Lower leg skin (tissue), 4 donors: Measurements from ENCODE around the gene NR5A2. TPM values are rescaled to one million over a fixed set of nuclear protein-coding genes. Genes with fewer than 3 reads are reported as not detected.

Experiments used
- DNase-seq, 2 donors: peaks; one replicate each; pipeline ENCODE4 v3.0.0-alpha.2; 2019; ENCODE audit warnings: low spot score in 2 of 2
- H3K4me3 ChIP-seq: fragments of 200-600 bp; sonication (generic); 2 replicates; pipeline ENCODE4 v1.5.1; 2017; ENCODE audit warnings: mild to moderate bottlenecking, low read depth; ENCODE audit not compliant: poor library complexity, severe bottlenecking
- POLR2A ChIP-seq, 2 donors: fragments of 450-650 bp; IDR thresholded peaks; one replicate each; pipeline ENCODE4 v1.6.1; 2016 to 2017; ENCODE audit warnings: antibody characterized with exemption in 2 of 2, mild to moderate bottlenecking in 1 of 2, moderate library complexity in 1 of 2
- WGBS, 2 donors: methylation state at CpG; one replicate each; pipeline ENCODE4 v1.1.5; 2018; 5-methylcytosine and 5-hydroxymethylcytosine counted together
- intact Hi-C: fragments of 100-400 bp; cut with DNase I; formaldehyde crosslinking; loops from one replicate; pipeline ENCODE4 v1.15.0; 2023; ENCODE audit warnings: low total_unique reads
- total RNA-seq, 4 donors: library from RNA; depleted of rRNA; stranded (reverse); fragments of >200 nt; gene quantifications; one replicate each; pipeline ENCODE4 v1.1.0, GENCODE V29; 2016
- TF ChIP-seq, protein P1 (sequence below), 3 donors: fragments of 450-650 bp; IDR thresholded peaks; one replicate each; pipeline ENCODE4 v1.5.1; 2016; ENCODE audit warnings: antibody characterized with exemption in 3 of 3, mild to moderate bottlenecking in 3 of 3, moderate library complexity in 2 of 3

The NR5A2 gene
- total RNA-seq, 4 donors from 2014 or later, result 0.59 to 2.4 (median 1.2) TPM

DNA sequence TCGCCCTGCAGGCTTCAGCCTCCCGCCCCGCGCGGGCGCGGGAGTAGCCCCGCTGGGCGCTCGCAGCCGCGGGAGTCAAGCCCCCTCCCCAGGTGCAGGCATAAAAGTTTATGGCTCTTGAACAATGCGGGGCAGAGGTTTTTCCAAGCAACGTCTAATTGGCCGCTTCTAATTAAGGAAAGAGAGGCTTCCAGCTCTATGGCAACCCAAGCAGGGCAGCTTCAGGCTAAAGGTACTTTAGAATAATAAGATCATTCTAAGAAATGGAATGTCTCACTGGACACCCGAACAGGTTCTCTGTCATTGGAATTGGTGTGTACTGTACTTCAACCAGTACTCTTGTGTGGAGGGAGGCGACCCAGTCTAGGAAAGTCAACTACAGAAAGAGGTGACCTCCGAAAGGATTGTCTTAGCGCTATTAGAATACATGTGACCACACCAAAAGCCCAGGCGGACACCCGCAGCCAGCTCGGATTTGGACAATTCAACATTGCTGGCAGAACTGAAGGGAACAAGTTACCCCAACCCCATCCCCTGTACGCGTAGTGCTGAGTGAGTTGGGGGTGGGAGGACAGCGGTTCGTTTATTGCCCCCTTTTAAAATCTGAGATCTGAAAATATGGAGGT, 12.5 kb downstream of the NR5A2 start:
- intact Hi-C loops, result no loop called here
- WGBS, 2 donors, result 2 to 5% methylated on average over 23 to 26 of the region's 26 CpGs
- no peak for DNase-seq
- no peak for TF ChIP-seq POLR2A (IDR thresholded peaks at IDR 0.05)
- TF ChIP-seq, protein P1, sequence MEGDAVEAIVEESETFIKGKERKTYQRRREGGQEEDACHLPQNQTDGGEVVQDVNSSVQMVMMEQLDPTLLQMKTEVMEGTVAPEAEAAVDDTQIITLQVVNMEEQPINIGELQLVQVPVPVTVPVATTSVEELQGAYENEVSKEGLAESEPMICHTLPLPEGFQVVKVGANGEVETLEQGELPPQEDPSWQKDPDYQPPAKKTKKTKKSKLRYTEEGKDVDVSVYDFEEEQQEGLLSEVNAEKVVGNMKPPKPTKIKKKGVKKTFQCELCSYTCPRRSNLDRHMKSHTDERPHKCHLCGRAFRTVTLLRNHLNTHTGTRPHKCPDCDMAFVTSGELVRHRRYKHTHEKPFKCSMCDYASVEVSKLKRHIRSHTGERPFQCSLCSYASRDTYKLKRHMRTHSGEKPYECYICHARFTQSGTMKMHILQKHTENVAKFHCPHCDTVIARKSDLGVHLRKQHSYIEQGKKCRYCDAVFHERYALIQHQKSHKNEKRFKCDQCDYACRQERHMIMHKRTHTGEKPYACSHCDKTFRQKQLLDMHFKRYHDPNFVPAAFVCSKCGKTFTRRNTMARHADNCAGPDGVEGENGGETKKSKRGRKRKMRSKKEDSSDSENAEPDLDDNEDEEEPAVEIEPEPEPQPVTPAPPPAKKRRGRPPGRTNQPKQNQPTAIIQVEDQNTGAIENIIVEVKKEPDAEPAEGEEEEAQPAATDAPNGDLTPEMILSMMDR (IDR thresholded peaks at IDR 0.05), result no peak
- no peak overlapping the region for H3K4me3 ChIP-seq

DNA sequence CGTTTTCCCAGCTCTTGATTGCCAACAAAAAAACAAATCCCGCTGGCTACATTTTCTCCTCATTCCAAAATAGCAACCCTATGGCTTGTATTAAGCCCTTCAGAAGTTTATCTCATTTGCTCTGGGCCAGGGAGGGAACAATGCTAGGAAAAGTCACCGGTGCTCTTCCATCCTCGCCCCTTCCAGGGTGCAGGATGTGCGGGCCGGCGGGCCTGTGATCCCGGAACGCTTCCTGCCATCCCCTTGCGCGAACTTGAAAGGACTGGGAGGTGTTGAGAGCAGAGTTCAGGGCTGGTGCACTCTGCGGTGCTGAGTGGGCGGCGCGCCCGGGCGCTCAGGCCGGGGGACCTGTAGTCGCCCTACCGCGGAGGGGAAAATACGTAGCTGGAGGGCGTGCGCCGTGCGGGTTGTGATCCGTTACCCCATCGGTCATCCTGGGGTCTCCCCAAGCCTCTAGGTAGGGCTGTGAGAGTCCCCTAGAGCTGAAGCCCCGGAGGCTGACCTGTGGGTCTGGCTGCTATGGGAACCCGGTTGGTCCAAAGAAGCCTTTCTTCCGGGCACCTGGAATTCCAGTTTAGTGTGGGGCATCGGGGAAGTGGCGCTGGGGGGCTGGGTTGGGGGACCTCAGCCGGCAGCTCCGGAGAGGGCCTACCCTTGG, 13.1 kb downstream of the NR5A2 start:
- no peak for DNase-seq
- intact Hi-C loops, result no loop called here
- TF ChIP-seq, protein P1 (IDR thresholded peaks at IDR 0.05), result no peak
- no peak for TF ChIP-seq POLR2A (IDR thresholded peaks at IDR 0.05)
- WGBS, 2 donors, result 3 to 7% methylated on average over 20 to 23 of the region's 35 CpGs
- no peak overlapping the region for H3K4me3 ChIP-seq

DNA sequence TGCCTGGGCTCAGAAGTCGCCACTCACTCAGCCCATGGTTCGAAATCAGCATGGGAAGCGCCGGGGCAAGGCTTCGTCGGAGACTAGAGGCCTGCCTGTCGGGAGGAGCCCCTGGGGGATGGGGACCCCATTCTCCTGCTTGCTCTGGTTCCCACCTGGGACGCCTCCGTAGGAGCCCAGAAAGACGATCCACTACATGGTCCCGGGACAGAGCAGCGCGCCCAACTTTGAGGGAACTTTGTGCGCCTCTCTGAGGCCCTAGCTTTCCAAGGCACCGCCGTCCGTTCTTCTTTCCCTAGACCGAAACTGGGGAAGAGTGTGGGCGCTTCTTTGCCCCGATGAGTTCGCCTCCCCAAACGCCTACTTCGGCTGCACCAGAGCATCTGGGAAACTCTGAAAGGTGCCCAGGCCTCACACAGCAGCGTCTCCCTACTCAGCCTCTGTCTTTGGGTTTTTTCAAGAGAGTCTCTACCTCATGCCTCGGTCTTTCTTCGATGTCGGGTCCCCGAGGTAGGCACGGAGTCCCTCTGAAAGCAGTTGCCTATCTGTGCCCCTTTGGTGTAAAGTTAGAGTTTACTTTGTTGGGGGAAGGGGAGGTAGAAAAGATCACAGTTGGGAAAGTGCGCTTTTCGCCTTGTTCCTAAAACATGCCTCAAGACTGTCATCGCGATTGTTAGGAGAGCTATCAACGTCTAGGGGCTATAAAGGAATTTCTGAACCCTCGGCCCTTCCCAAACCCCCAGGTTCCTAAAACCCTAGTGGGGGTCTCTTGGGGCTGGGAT, 14.0 kb downstream of the NR5A2 start:
- no peak overlapping the region for H3K4me3 ChIP-seq
- intact Hi-C loops, result no loop called here
- 14 to 15% methylated on average over 32 to 35 of the region's 35 CpGs for WGBS, 2 donors
- no peak for TF ChIP-seq POLR2A (IDR thresholded peaks at IDR 0.05)
- TF ChIP-seq, protein P1 (IDR thresholded peaks at IDR 0.05), result no peak
- DNase-seq, result no peak

DNA sequence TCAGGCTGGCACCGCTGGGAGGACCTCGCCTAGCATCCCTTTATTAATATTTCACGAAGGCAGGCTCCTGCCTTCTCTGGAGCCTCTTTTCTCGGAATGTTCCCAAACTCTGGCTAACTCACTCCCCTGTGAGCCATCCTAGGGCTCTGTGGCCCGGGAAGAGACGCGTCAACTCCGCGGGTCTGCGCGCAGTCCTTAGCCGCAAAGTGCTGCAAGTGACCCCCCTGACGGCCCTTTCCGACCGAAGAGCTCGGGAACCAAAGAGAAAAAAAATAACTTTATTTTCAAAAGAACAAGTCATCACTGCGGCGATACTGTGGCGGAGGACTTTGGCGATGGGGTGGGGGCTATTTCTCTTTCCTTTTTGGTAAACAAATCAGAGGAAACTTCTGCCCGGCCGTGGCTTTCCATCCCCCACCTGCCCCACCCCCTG, 14.6 kb downstream of the NR5A2 start:
- TF ChIP-seq, protein P1 (IDR thresholded peaks at IDR 0.05), result no peak
- TF ChIP-seq POLR2A (IDR thresholded peaks at IDR 0.05), result no peak
- DNase-seq, result no peak
- WGBS, 2 donors, result 6 to 7% methylated on average over 22 of the region's 22 CpGs
- intact Hi-C loops, result no loop called here
- no peak overlapping the region for H3K4me3 ChIP-seq

DNA sequence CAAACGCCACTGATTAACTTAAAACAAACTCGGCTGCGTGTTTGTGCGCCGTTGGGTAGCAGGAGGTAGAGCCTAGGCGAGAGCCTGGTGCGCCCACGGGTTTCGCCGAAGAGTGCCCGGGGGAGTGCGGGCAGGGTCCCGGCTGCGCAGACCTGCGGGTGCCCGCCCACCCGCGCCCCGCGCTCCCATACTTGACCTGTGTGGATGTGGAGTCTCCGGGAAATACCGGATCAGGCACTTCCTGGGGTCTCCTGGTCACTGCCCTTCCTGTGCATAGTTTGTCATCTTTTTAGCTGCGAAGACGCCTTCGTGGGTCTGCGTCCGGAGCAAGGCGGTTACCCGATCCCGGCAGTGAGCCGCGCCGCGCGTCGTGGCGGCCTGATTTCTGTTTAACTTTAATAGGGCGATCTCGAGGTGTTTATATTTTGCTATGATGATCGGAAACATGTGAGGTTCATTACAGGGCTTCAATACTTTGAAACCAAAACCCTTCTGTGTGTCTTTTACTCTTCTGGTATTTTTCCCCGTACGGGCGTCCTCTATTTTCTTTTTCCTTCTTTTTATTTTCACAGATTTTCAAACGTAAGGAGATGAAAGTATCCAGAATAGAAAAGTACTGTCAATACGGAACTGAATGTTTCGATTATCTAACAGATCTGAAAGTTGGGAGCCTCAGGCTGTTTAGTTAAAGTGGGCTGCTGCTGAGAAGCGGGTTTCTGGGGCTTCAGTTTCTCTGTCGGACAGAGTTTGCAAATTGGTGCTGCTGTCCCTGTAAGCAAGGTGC, 15.2 kb downstream of the NR5A2 start:
- no peak for DNase-seq
- no peak overlapping the region for H3K4me3 ChIP-seq
- intact Hi-C loops, result no loop called here
- WGBS, 2 donors, result 3 to 4% methylated on average over 45 to 47 of the region's 48 CpGs
- TF ChIP-seq POLR2A (IDR thresholded peaks at IDR 0.05), result no peak
- TF ChIP-seq, protein P1 (IDR thresholded peaks at IDR 0.05), result no peak
